ENCODE data around the gene CC2D2A. TPM values are rescaled to one million over a fixed set of nuclear protein-coding genes. Genes with fewer than 3 reads are reported as not detected.

The CC2D2A gene
- total and polyA plus RNA-seq, 9 of the 15 experiments (the other 6 are each of a cell fraction or from before 2014, with no cell fraction given), result 0.36 to 2.5 (median 1.6) TPM

DNA sequence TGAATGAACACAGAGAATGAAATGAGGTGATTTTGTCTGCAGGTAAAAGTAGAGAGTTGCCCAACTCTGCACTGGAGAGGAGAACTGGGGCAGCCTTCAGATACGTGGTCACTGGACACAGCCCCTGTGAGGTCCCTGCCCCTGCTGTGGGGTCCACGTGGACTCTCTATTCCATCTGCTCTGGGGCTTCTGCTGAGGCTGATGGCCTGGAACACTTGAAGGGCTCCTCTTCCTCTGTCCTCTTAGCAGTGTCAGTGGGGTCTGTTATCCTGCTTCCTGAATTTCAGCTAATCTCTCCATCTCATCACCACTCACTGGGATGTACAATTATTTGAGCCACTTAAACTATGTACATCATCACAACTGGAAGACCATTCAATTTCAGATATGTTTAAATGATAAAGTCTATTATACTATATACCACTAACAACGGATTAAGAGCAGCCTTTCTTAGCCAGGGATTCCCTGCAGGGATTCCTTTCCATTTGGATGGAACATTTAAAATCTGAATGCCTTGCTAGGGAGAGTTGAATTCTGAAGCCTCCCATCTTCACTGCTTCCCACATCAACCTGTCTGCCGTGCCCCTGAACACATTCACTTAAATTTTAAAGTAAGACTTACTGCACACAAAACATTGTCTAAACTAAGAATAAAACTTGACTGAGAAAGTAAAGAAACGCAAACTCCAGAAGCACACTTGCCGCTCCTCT lies 74.0 kb downstream of the CC2D2A start (continued):
- TF ChIP-seq, protein P1, sequence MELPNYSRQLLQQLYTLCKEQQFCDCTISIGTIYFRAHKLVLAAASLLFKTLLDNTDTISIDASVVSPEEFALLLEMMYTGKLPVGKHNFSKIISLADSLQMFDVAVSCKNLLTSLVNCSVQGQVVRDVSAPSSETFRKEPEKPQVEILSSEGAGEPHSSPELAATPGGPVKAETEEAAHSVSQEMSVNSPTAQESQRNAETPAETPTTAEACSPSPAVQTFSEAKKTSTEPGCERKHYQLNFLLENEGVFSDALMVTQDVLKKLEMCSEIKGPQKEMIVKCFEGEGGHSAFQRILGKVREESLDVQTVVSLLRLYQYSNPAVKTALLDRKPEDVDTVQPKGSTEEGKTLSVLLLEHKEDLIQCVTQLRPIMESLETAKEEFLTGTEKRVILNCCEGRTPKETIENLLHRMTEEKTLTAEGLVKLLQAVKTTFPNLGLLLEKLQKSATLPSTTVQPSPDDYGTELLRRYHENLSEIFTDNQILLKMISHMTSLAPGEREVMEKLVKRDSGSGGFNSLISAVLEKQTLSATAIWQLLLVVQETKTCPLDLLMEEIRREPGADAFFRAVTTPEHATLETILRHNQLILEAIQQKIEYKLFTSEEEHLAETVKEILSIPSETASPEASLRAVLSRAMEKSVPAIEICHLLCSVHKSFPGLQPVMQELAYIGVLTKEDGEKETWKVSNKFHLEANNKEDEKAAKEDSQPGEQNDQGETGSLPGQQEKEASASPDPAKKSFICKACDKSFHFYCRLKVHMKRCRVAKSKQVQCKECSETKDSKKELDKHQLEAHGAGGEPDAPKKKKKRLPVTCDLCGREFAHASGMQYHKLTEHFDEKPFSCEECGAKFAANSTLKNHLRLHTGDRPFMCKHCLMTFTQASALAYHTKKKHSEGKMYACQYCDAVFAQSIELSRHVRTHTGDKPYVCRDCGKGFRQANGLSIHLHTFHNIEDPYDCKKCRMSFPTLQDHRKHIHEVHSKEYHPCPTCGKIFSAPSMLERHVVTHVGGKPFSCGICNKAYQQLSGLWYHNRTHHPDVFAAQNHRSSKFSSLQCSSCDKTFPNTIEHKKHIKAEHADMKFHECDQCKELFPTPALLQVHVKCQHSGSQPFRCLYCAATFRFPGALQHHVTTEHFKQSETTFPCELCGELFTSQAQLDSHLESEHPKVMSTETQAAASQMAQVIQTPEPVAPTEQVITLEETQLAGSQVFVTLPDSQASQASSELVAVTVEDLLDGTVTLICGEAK (IDR thresholded peaks at IDR 0.05), result no peak
- TF ChIP-seq, protein P1 (CRISPR knock-in tag; IDR thresholded peaks at IDR 0.05), result no peak
- TF ChIP-seq, protein P2, sequence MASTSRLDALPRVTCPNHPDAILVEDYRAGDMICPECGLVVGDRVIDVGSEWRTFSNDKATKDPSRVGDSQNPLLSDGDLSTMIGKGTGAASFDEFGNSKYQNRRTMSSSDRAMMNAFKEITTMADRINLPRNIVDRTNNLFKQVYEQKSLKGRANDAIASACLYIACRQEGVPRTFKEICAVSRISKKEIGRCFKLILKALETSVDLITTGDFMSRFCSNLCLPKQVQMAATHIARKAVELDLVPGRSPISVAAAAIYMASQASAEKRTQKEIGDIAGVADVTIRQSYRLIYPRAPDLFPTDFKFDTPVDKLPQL (IDR thresholded peaks at IDR 0.05; ENCODE audit: extremely low read depth, insufficient read length), result no peak
- TF ChIP-seq BRF1 (IDR thresholded peaks at IDR 0.05; ENCODE audit: borderline replicate concordance, extremely low read depth, insufficient read length) (no peak), SP2 (IDR thresholded peaks at IDR 0.05; ENCODE audit: extremely low read depth, low read depth, low read length, poor library complexity, severe bottlenecking) (no peak), MYNN (IDR thresholded peaks at IDR 0.05) (no peak), MYNN (CRISPR knock-in tag; IDR thresholded peaks at IDR 0.05) (no peak)

All from K562 (cell line).